HepG2 (cell line): ENCODE results near the gene SLC51B. TPM values are rescaled to one million over a fixed set of nuclear protein-coding genes. Genes with fewer than 3 reads are reported as not detected.

ENCODE experiments used
- ATAC-seq: fragments of 200-7000 bp; cut with Tn5 transposase; 3 replicates; pipeline ENCODE4 v1.9.1; 2020; ENCODE audit warnings: mild to moderate bottlenecking, moderate library complexity
- BruUV-seq: library from RNA; stranded (reverse); fragments of 400-500 nt; replicated peaks from 2 replicates; lab custom pipeline; 2021; lab: Mats Ljungman, UMichigan
- CTCF ChIA-PET: fragments of 300-600 bp; formaldehyde crosslinking; extraction: SDS; loops from one replicate; lab custom pipeline; 2021; ENCODE audit warnings: low total read pairs, inconsistent platforms, low intra/inter-chr PET ratio; lab: Yijun Ruan, JAX
- POLR2A ChIA-PET: fragments of 350-600 bp; sonication (Branson Sonifier 250); formaldehyde crosslinking; loops from one replicate; lab custom pipeline; 2020; ENCODE audit warnings: antibody characterized with exemption, inconsistent platforms; lab: Yijun Ruan, JAX
- DNase-seq: peaks from one replicate; pipeline ENCODE4 v3.0.0-alpha.2; 2015; ENCODE audit warnings: low spot score
- FAIRE-seq: peaks from 3 replicates; lab custom pipeline; 2011; peaks lifted over from hg19 to GRCh38; lab: Jason Lieb, UNC
- H2AFZ ChIP-seq: one replicate; pipeline ENCODE4 v1.6.1; 2011; ENCODE audit warnings: low read length, inconsistent platforms
- H3K27ac ChIP-seq: fragments of 300-600 bp; 3 replicates; pipeline ENCODE4 v1.8.0; 2011; ENCODE audit warnings: mixed run types, mild to moderate bottlenecking, mixed read lengths, low read length, inconsistent platforms; ENCODE audit not compliant: insufficient read depth; ENCODE audit errors: extremely low read length
- H3K27me3 ChIP-seq, 2 experiments: fragments of 200-600 bp in 1 of 2; 2 replicates in 1 of 2; 3 replicates in 1 of 2; pipeline versions ENCODE4 v1.6.0 to v1.8.0; 2011; ENCODE audit warnings: low read length in 2 of 2, mild to moderate bottlenecking in 2 of 2, moderate library complexity in 2 of 2, inconsistent platforms in 1 of 2; ENCODE audit not compliant: insufficient read depth in 2 of 2, control insufficient read depth in 1 of 2
- H3K36me3 ChIP-seq, 2 experiments: fragments of 200-600 bp in 1 of 2; replicated peaks in 1 of 2; 2 replicates in 1 of 2; 3 replicates in 1 of 2; pipeline versions ENCODE4 v1.5.1 to v1.8.0; 2011; ENCODE audit warnings: low read length in 2 of 2, inconsistent platforms in 1 of 2; ENCODE audit not compliant: insufficient read depth in 2 of 2, control insufficient read depth in 1 of 2
- H3K4me1 ChIP-seq: 2 replicates; pipeline ENCODE4 v1.5.1; 2012; ENCODE audit warnings: low read length, inconsistent platforms; ENCODE audit not compliant: insufficient read depth
- H3K4me2 ChIP-seq: 2 replicates; pipeline ENCODE4 v1.6.0; 2011; ENCODE audit warnings: low read depth, low read length, inconsistent platforms
- H3K4me3 ChIP-seq, 3 experiments: fragments of 200-600 bp in 1 of 3; sonication (generic), shearing (Covaris generic) in 1 of 3; replicated peaks in 1 of 3; 2 replicates each; pipeline ENCODE4 v1.5.1; 2011 to 2016; ENCODE audit warnings: low read length in 3 of 3, inconsistent platforms in 2 of 3, low read depth in 2 of 3, mild to moderate bottlenecking in 2 of 3, control low read depth in 1 of 3, mixed read lengths in 1 of 3; ENCODE audit not compliant: insufficient read depth in 1 of 3
- H3K79me2 ChIP-seq: one replicate; pipeline ENCODE4 v1.6.1; 2011; ENCODE audit warnings: low read length, inconsistent platforms; ENCODE audit not compliant: insufficient read depth
- H3K9ac ChIP-seq: 2 replicates; pipeline ENCODE4 v1.6.0; 2011; ENCODE audit warnings: mild to moderate bottlenecking, low read depth, low read length, inconsistent platforms; ENCODE audit not compliant: insufficient read depth
- H3K9me3 ChIP-seq: 2 replicates; pipeline ENCODE4 v1.5.1; 2012; ENCODE audit warnings: mild to moderate bottlenecking, low read length
- H4K20me1 ChIP-seq: 2 replicates; pipeline ENCODE4 v1.6.0; 2011; ENCODE audit warnings: inconsistent platforms, mild to moderate bottlenecking, low read length, moderate library complexity; ENCODE audit not compliant: insufficient read depth
- ADNP ChIP-seq: sonication (generic); formaldehyde crosslinking; IDR thresholded peaks from 2 replicates; pipeline ENCODE4 v1.4.0; 2020; ENCODE audit warnings: missing genetic modification reagents
- CTCF ChIP-seq: sonication (generic); formaldehyde crosslinking; IDR thresholded peaks from 2 replicates; pipeline ENCODE4 v1.5.0; 2020; ENCODE audit warnings: mild to moderate bottlenecking, missing genetic modification reagents, moderate library complexity
- MTA1 ChIP-seq: sonication (generic); formaldehyde crosslinking; IDR thresholded peaks from 2 replicates; pipeline ENCODE4 v1.4.0; 2020; ENCODE audit warnings: missing genetic modification reagents, mild to moderate bottlenecking, borderline replicate concordance
- ZBTB26 ChIP-seq: IDR thresholded peaks from 2 replicates; pipeline ENCODE4 v1.6.1; 2016; ENCODE audit warnings: missing compliant biosample characterization, missing genetic modification reagents, borderline replicate concordance
- ZBTB33 ChIP-seq: sonication (generic); formaldehyde crosslinking; IDR thresholded peaks from 2 replicates; pipeline ENCODE4 v1.4.0; 2020; ENCODE audit warnings: missing genetic modification reagents
- WGBS: methylation state at CpG from one replicate; pipeline ENCODE4 v1.1.6; 2017; ENCODE audit warnings: low lambda C conversion rate; 5-methylcytosine and 5-hydroxymethylcytosine counted together
- in situ Hi-C: cut with HindIII; loops from 2 replicates; pipeline ENCODE4 v1.10.0; 2017; ENCODE audit warnings: low pct_unique_long_range_greater_than_20kb; ENCODE audit not compliant: extremely low pct_ligation_motif_present
- intact Hi-C: fragments of 100-400 bp; cut with micrococcal nuclease; formaldehyde crosslinking; loops from one replicate; pipeline ENCODE4 v1.10.0; 2022; ENCODE audit not compliant: unreplicated experiment
- polyA plus RNA-seq, 8 experiments: library from polyadenylated mRNA; depleted of rRNA in 3 of 8; stranded (reverse) in 7 of 8; unstranded in 1 of 8; fragments of >200 nt; fragmentation: Illumina TruSeq in 4 of 8; extraction: Trizol in 4 of 8; gene quantifications; 2 replicates each; pipeline versions ENCODE4 v1.2.1 to v1.2.3, GENCODE V29; 2011 to 2016; ENCODE audit warnings: low read depth in 4 of 8, missing spikeins in 1 of 8, mixed read lengths in 1 of 8; ENCODE audit not compliant: insufficient read depth in 1 of 8
- total RNA-seq, 5 experiments: library from RNA; depleted of rRNA; stranded (reverse); fragments of >200 nt; fragmentation: Illumina TruSeq; extraction: Trizol; gene quantifications; 2 replicates each; pipeline ENCODE4 v1.2.3, GENCODE V29; 2016; ENCODE audit warnings: low read depth in 1 of 5

The SLC51B gene
- total and polyA plus RNA-seq, 2 of the 13 experiments (the other 11 are each of a cell fraction or from before 2014, with no cell fraction given): 14.9 to 17.1 TPM

- peak overlapping the region in 1 of 3 experiments; percentile 70; a peak in 2 of 6 replicates for H3K4me3 ChIP-seq
- H3K9ac ChIP-seq: no peak overlapping the region
- peak overlapping the region; percentile 89 for H3K4me2 ChIP-seq
- no peak overlapping the region for H3K27ac ChIP-seq
- peaks cover 83% of the 10 kb centered on the region for H3K4me1 ChIP-seq
- H2AFZ ChIP-seq: no peak overlapping the region
- in situ Hi-C loops (loop anchor here (5.0 to 10.0 kb wide), 2 partner anchors 35 to 53 kb away; no protein-coding TSS in a partner anchor), intact Hi-C loops (no loop called here)
- no peak for DNase-seq
- no TSS peak for BruUV-seq
- 25% methylated on average over 3 of the region's 3 CpGs for WGBS
- H3K27me3 ChIP-seq: peaks cover 0 to 14% of the 10 kb centered on the region in 2 experiments; a peak in 2 of 5 replicates
- H4K20me1 ChIP-seq: no peaks in the 10 kb centered on the region
- ChIA-PET CTCF (interaction anchor here (2.2 to 6.7 kb wide), 3 partner anchors 14 to 54 kb away, joined by 10 to 54 read pairs (median 34); no protein-coding TSS in a partner anchor), POLR2A (interaction anchor here (0.7 to 4.0 kb wide), 4 partner anchors 32 to 213 kb away, joined by 3 to 27 read pairs (median 6); partner anchors contain the start of gene CLPX)
- TF ChIP-seq MTA1 (CRISPR knock-in tag): no peak
- TF ChIP-seq CTCF (CRISPR knock-in tag): peak; percentile 47
- TF ChIP-seq ADNP (CRISPR knock-in tag): no peak
- 0 out of 2 replicates have a peak, but pooled peaks have one; percentile 6 for TF ChIP-seq ZBTB26
- TF ChIP-seq ZBTB33 (CRISPR knock-in tag): peak; percentile 71
- FAIRE-seq: no peak
- H3K36me3 ChIP-seq: no peaks in the 10 kb centered on the region
- ATAC-seq: peak; percentile 45
- no peaks in the 10 kb centered on the region for H3K79me2 ChIP-seq
- H3K9me3 ChIP-seq: no peaks in the 10 kb centered on the region
Measured at GRCh38 chr15:65087411-65087810, 42.2 kb downstream of the SLC51B start.
